ENCODE data around the gene MTFR2.

DNA sequence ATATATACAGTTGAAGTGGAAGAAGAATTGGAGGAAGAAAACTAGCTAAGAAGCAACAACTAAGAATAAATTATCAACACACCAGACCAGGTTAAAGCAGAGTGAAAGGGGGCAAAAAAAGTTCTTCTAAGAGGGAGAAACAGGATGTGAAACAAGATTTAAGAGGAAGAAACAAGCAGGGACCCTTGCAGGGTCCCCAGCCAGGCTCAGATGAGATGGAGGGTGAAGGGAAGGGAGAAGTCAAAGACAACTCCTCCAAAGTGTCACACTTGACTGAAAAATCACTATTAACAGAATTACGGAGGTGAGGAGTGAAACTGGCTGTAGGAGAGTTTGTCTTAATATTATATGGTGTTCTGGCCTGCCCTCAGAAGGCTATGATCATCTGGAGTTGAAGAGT, 65.4 kb downstream of the MTFR2 start:
- TF ChIP-seq, protein P1, sequence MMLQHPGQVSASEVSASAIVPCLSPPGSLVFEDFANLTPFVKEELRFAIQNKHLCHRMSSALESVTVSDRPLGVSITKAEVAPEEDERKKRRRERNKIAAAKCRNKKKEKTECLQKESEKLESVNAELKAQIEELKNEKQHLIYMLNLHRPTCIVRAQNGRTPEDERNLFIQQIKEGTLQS (IDR thresholded peaks at IDR 0.05) = no peak
- TF ChIP-seq, protein P2, sequence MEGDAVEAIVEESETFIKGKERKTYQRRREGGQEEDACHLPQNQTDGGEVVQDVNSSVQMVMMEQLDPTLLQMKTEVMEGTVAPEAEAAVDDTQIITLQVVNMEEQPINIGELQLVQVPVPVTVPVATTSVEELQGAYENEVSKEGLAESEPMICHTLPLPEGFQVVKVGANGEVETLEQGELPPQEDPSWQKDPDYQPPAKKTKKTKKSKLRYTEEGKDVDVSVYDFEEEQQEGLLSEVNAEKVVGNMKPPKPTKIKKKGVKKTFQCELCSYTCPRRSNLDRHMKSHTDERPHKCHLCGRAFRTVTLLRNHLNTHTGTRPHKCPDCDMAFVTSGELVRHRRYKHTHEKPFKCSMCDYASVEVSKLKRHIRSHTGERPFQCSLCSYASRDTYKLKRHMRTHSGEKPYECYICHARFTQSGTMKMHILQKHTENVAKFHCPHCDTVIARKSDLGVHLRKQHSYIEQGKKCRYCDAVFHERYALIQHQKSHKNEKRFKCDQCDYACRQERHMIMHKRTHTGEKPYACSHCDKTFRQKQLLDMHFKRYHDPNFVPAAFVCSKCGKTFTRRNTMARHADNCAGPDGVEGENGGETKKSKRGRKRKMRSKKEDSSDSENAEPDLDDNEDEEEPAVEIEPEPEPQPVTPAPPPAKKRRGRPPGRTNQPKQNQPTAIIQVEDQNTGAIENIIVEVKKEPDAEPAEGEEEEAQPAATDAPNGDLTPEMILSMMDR (IDR thresholded peaks at IDR 0.05; ENCODE audit: low read depth, low read length, missing input control) = no peak
- TF ChIP-seq HNF4A (conservative IDR thresholded peaks at IDR 0.05) (no peak), YY1 (IDR thresholded peaks at IDR 0.05) (no peak), GABPA (IDR thresholded peaks at IDR 0.05 in 1 of 2, conservative IDR thresholded peaks at IDR 0.05 in 1 of 2) (no peak), SP1 (IDR thresholded peaks at IDR 0.05) (no peak), EGR1 (IDR thresholded peaks at IDR 0.05; ENCODE audit: low read depth in 2 of 2) (no peak), RAD21 (IDR thresholded peaks at IDR 0.05) (no peak), TAF1 (conservative IDR thresholded peaks at IDR 0.05) (no peak), HNF4G (IDR thresholded peaks at IDR 0.05) (no peak)
- TF ChIP-seq, protein P3, sequence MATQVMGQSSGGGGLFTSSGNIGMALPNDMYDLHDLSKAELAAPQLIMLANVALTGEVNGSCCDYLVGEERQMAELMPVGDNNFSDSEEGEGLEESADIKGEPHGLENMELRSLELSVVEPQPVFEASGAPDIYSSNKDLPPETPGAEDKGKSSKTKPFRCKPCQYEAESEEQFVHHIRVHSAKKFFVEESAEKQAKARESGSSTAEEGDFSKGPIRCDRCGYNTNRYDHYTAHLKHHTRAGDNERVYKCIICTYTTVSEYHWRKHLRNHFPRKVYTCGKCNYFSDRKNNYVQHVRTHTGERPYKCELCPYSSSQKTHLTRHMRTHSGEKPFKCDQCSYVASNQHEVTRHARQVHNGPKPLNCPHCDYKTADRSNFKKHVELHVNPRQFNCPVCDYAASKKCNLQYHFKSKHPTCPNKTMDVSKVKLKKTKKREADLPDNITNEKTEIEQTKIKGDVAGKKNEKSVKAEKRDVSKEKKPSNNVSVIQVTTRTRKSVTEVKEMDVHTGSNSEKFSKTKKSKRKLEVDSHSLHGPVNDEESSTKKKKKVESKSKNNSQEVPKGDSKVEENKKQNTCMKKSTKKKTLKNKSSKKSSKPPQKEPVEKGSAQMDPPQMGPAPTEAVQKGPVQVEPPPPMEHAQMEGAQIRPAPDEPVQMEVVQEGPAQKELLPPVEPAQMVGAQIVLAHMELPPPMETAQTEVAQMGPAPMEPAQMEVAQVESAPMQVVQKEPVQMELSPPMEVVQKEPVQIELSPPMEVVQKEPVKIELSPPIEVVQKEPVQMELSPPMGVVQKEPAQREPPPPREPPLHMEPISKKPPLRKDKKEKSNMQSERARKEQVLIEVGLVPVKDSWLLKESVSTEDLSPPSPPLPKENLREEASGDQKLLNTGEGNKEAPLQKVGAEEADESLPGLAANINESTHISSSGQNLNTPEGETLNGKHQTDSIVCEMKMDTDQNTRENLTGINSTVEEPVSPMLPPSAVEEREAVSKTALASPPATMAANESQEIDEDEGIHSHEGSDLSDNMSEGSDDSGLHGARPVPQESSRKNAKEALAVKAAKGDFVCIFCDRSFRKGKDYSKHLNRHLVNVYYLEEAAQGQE (IDR thresholded peaks at IDR 0.05) = no peak
- TF ChIP-seq, protein P4, sequence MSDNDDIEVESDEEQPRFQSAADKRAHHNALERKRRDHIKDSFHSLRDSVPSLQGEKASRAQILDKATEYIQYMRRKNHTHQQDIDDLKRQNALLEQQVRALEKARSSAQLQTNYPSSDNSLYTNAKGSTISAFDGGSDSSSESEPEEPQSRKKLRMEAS (IDR thresholded peaks at IDR 0.05) = no peak
